Sciatic nerve (tissue), 1 donor: ENCODE data around the gene OR4C45. TPM values are rescaled to one million over a fixed set of nuclear protein-coding genes. Genes with fewer than 3 reads are reported as not detected.

ENCODE experiments used
- total RNA-seq: library from RNA; stranded (reverse); fragmentation: NEBNext Ultra II Directional; extraction: Animal tissue kit (Norgen Biotek cat#: 25700); gene quantifications from one replicate; pipeline ENCODE4 v1.2.1, GENCODE V29; 2021
- donor health status: DM: no; HTN: no; CAD: no.

Gene OR4C45
- total RNA-seq, 1 donor from 2014 or later: not detected

Other genes with a start within 250 kb of the OR4C45 start
- gene OR4C13, start 80.5 kb upstream of the OR4C45 start, total RNA-seq: not detected
- not detected for gene OR4C12, start 50.3 kb upstream of the OR4C45 start, total RNA-seq